Sigmoid colon (tissue), 4 donors: ENCODE data around the gene CYP2F1.

ENCODE experiments used
- CTCF ChIP-seq, 4 experiments: fragments of 450-650 bp in 3 of 4; fragments of 200-600 bp in 1 of 4; IDR thresholded peaks; one replicate each; pipeline ENCODE4 v1.5.1; 2016 to 2019; ENCODE audit warnings: antibody characterized with exemption in 4 of 4, mild to moderate bottlenecking in 3 of 4, moderate library complexity in 2 of 4
- POLR2A ChIP-seq, 2 donors: fragments of 450-650 bp; IDR thresholded peaks; one replicate each; pipeline ENCODE4 v1.6.1; 2016; ENCODE audit warnings: antibody characterized with exemption in 2 of 2, mild to moderate bottlenecking in 2 of 2, moderate library complexity in 2 of 2
- POLR2AphosphoS5 ChIP-seq, 4 donors: sonication (generic); formaldehyde crosslinking; IDR thresholded peaks; one replicate each; pipeline ENCODE4 v1.6.1; 2017; ENCODE audit warnings: antibody characterized with exemption in 4 of 4

- TF ChIP-seq CTCF (IDR thresholded peaks at IDR 0.05) = no peak
- no peak for TF ChIP-seq POLR2A (IDR thresholded peaks at IDR 0.05)
- TF ChIP-seq POLR2AphosphoS5 (IDR thresholded peaks at IDR 0.05) = no peak
Measured at GRCh38 chr19:41116261-41116660, 2.0 kb downstream of the CYP2F1 start.
